ENCODE data around the gene TMEM134. TPM values are rescaled to one million over a fixed set of nuclear protein-coding genes. Genes with fewer than 3 reads are reported as not detected.

Gene TMEM134
- total and polyA plus RNA-seq, 2 of the 4 experiments (the other 2 are of a cell fraction) = 12.5 to 55.0 TPM

DNA sequence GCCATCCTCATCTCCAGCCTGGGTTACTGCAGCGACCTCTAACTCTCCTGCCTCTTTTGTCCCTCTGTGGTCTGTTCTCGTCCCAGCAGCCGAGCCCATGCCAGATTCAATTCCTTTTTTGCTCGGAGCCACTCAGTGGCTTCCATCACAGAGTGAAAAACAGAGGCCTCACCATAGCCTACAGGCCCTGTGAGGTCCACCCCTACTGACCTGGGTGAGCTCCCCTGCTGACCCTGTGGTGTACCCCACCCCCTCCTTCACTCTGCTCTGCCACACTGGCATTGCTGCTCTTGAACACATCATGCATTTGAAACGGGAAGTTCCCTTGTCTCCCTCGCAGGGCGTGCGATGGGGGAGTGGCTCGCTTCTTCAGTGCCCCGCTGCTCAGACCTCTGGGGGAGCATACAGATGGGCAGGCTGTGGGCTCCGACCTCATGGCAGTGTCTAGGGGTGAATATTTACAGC, 15.8 kb upstream of the TMEM134 start:
- H2BK120ac ChIP-seq (ENCODE audit: low read depth, low read length) = no peak overlapping the region
- H3K4me1 ChIP-seq (ENCODE audit: control insufficient read depth, insufficient read depth, low read length) = peaks cover 3% of the 10 kb centered on the region; the same call in 1 of the 2 replicates
- no peak overlapping the region for H4K8ac ChIP-seq (ENCODE audit: low read depth in 2 of 2, low read length in 2 of 2)
- ChIA-PET CTCF (no interaction called here), POLR2A (ENCODE audit: unreplicated experiment) (interaction anchor here (0.5 kb wide), 1 partner anchor 83 kb away, joined by 3 read pairs; the partner anchor contains the start of gene PPP1CA)
- H4K5ac ChIP-seq (ENCODE audit: low read depth, low read length) = no peak overlapping the region
- H3K14ac ChIP-seq (replicated peaks; ENCODE audit: low read depth, low read length) = no peak overlapping the region
- no peak overlapping the region for H3K4me3 ChIP-seq (ENCODE audit: insufficient read depth, low read depth, low read length)
- no peak overlapping the region for H2BK15ac ChIP-seq (ENCODE audit: low read depth, low read length)
- dilution Hi-C loops (cut with HindIII; ENCODE audit: low sequenced_read_pairs, unreplicated experiment) (no loop called here), in situ Hi-C loops (cut with MboI; ENCODE audit: low sequenced_read_pairs) (no loop called here), intact Hi-C loops (cut with micrococcal nuclease) (loop anchor here (5.0 kb wide), 1 partner anchor 63 kb away; no protein-coding TSS in a partner anchor)
- WGBS, 2 experiments (ENCODE audit: extremely low coverage in 2 of 2, insufficient read length in 1 of 2) = 94% methylated on average over 9 of the region's 11 CpGs; no CpG with 5 or more reads in 1 of the 2 experiments
- H3K9me3 ChIP-seq (ENCODE audit: control insufficient read depth, insufficient read depth, low read length) = no peaks in the 10 kb centered on the region
- BruUV-seq (replicated peaks) = no TSS peak
- H3K9me1 ChIP-seq (ENCODE audit: insufficient read depth, low read length) = peaks cover 18% of the 10 kb centered on the region
- no peak overlapping the region for H2AFZ ChIP-seq (replicated peaks; ENCODE audit: low read length, poor library complexity)
- H2AK5ac ChIP-seq (ENCODE audit: low read depth, low read length) = no peak overlapping the region
- no peak overlapping the region for H3K4me2 ChIP-seq (ENCODE audit: low read depth, low read length)
- H3K79me1 ChIP-seq (ENCODE audit: low read depth in 1 of 2, low read length in 2 of 2) = peaks cover 14 to 38% of the 10 kb centered on the region in 2 experiments
- no peak overlapping the region for H3K56ac ChIP-seq (ENCODE audit: extremely low read depth, insufficient read depth, low read length)
- no peaks in the 10 kb centered on the region for H3K27me3 ChIP-seq (ENCODE audit: control insufficient read depth, insufficient read depth, low read length)
- H3K23ac ChIP-seq (ENCODE audit: low read depth, low read length) = no peak overlapping the region
- TF ChIP-seq SMC3 (IDR thresholded peaks at IDR 0.05; ENCODE audit: low read depth, low read length) = no peak
- no peak for TF ChIP-seq RFX5 (IDR thresholded peaks at IDR 0.05; ENCODE audit: low read depth, low read length)
- TF ChIP-seq MAFK (IDR thresholded peaks at IDR 0.05; ENCODE audit: low read depth, low read length) = no peak
- no peak for TF ChIP-seq RAD21 (IDR thresholded peaks at IDR 0.05; ENCODE audit: low read length)
- TF ChIP-seq, protein P1, sequence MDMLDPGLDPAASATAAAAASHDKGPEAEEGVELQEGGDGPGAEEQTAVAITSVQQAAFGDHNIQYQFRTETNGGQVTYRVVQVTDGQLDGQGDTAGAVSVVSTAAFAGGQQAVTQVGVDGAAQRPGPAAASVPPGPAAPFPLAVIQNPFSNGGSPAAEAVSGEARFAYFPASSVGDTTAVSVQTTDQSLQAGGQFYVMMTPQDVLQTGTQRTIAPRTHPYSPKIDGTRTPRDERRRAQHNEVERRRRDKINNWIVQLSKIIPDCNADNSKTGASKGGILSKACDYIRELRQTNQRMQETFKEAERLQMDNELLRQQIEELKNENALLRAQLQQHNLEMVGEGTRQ (IDR thresholded peaks at IDR 0.05; ENCODE audit: low read depth, low read length) = no peak
- TF ChIP-seq NFE2L2 (IDR thresholded peaks at IDR 0.05; ENCODE audit: low read depth, low read length) = no peak
- TF ChIP-seq POLR2A (IDR thresholded peaks at IDR 0.05; ENCODE audit: low read depth, low read length) = no peak
- TF ChIP-seq, protein P2, sequence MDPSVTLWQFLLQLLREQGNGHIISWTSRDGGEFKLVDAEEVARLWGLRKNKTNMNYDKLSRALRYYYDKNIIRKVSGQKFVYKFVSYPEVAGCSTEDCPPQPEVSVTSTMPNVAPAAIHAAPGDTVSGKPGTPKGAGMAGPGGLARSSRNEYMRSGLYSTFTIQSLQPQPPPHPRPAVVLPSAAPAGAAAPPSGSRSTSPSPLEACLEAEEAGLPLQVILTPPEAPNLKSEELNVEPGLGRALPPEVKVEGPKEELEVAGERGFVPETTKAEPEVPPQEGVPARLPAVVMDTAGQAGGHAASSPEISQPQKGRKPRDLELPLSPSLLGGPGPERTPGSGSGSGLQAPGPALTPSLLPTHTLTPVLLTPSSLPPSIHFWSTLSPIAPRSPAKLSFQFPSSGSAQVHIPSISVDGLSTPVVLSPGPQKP (IDR thresholded peaks at IDR 0.05; ENCODE audit: borderline replicate concordance, low read depth, low read length) = no peak
- TF ChIP-seq CEBPB (IDR thresholded peaks at IDR 0.05; ENCODE audit: low read depth, low read length) = no peak
- TF ChIP-seq, protein P3, sequence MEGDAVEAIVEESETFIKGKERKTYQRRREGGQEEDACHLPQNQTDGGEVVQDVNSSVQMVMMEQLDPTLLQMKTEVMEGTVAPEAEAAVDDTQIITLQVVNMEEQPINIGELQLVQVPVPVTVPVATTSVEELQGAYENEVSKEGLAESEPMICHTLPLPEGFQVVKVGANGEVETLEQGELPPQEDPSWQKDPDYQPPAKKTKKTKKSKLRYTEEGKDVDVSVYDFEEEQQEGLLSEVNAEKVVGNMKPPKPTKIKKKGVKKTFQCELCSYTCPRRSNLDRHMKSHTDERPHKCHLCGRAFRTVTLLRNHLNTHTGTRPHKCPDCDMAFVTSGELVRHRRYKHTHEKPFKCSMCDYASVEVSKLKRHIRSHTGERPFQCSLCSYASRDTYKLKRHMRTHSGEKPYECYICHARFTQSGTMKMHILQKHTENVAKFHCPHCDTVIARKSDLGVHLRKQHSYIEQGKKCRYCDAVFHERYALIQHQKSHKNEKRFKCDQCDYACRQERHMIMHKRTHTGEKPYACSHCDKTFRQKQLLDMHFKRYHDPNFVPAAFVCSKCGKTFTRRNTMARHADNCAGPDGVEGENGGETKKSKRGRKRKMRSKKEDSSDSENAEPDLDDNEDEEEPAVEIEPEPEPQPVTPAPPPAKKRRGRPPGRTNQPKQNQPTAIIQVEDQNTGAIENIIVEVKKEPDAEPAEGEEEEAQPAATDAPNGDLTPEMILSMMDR (conservative IDR thresholded peaks at IDR 0.05; ENCODE audit: low read depth, low read length) = no peak
- no peak for TF ChIP-seq RCOR1 (IDR thresholded peaks at IDR 0.05; ENCODE audit: insufficient replicate concordance, low read length)
- H3K9ac ChIP-seq (ENCODE audit: low read depth, low read length) = no peak overlapping the region
- ATAC-seq (ENCODE audit: low read depth) (no peak), DNase-seq (no peak)
- H3K18ac ChIP-seq (ENCODE audit: low read depth, low read length) = no peak overlapping the region
- no peaks in the 10 kb centered on the region; the same call in none of the 2 replicates for H4K20me1 ChIP-seq (ENCODE audit: insufficient read depth, low read length)
- no peak overlapping the region for H3K4ac ChIP-seq (ENCODE audit: low read depth, low read length)
- H2AK9ac ChIP-seq (replicated peaks; ENCODE audit: low read depth, low read length, poor library complexity) = peak overlapping the region; percentile 24
- no peak overlapping the region for H2BK20ac ChIP-seq (ENCODE audit: low read depth, low read length)
- H3K27ac ChIP-seq (ENCODE audit: insufficient read depth, low read length) = no peak overlapping the region
- no peak overlapping the region for H4K91ac ChIP-seq (ENCODE audit: insufficient read depth, low read depth, low read length)
- no peak overlapping the region for H2BK5ac ChIP-seq (ENCODE audit: low read depth, low read length, poor library complexity, severe bottlenecking)
- peaks cover 14% of the 10 kb centered on the region for H3K36me3 ChIP-seq (ENCODE audit: control insufficient read depth, insufficient read depth, low read length)

All from IMR-90 (cell line).